ENCODE measurements around the gene TMEM150C. TPM values are rescaled to one million over a fixed set of nuclear protein-coding genes. Genes with fewer than 3 reads are reported as not detected.
"Not testable (repeated sequence)": the region's sequence is repeated elsewhere in the genome, so short reads cannot be mapped to it uniquely, and the experiment has no call there.

The TMEM150C gene
- total RNA-seq, 1 donor from 2014 or later = 0.95 TPM

DNA sequence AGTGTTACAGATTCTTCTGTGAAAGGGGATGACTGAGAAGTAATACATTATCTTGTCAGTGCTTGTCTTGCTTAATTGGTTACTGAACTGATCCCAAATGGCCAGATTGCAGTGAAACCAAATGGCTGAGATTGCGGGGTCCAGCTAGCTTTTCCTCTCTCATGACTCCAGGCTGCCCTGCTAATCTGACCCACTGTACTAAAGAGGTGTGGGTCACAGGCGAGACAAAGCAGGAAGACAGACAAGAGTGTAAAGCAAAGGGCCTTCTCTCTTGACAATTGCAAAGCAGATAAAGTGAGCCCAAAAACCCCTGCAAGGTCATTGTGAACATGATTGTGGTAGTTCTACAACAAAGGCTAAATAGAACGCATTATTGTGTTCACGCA, 2.1 kb downstream of the TMEM150C start:
- no peak overlapping the region for H2AFZ ChIP-seq (ENCODE audit: low read depth, low read length)
- peaks cover 29% of the 10 kb centered on the region for H3K27me3 Mint-ChIP-seq (ENCODE audit: low read depth, unreplicated experiment)
- no peak overlapping the region for H3K27ac Mint-ChIP-seq (ENCODE audit: unreplicated experiment)
- TF ChIP-seq, protein P1, sequence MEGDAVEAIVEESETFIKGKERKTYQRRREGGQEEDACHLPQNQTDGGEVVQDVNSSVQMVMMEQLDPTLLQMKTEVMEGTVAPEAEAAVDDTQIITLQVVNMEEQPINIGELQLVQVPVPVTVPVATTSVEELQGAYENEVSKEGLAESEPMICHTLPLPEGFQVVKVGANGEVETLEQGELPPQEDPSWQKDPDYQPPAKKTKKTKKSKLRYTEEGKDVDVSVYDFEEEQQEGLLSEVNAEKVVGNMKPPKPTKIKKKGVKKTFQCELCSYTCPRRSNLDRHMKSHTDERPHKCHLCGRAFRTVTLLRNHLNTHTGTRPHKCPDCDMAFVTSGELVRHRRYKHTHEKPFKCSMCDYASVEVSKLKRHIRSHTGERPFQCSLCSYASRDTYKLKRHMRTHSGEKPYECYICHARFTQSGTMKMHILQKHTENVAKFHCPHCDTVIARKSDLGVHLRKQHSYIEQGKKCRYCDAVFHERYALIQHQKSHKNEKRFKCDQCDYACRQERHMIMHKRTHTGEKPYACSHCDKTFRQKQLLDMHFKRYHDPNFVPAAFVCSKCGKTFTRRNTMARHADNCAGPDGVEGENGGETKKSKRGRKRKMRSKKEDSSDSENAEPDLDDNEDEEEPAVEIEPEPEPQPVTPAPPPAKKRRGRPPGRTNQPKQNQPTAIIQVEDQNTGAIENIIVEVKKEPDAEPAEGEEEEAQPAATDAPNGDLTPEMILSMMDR (IDR thresholded peaks at IDR 0.05; ENCODE audit: insufficient read depth, low read depth, low read length) = no peak
- no peak for TF ChIP-seq EZH2 (IDR thresholded peaks at IDR 0.05; ENCODE audit: insufficient read depth, low read length)
- no peak overlapping the region for H3K9ac ChIP-seq (ENCODE audit: low read length)
- no peaks in the 10 kb centered on the region for H3K4me1 ChIP-seq (ENCODE audit: insufficient read depth, low read length)
- no peak overlapping the region for H3K27ac ChIP-seq (ENCODE audit: low read depth, low read length)
- FAIRE-seq = no peak
- H3K4me3 Mint-ChIP-seq (ENCODE audit: unreplicated experiment) = no peak overlapping the region
- DNase-seq (ENCODE audit: low read depth) = no peak
- no peaks in the 10 kb centered on the region for H3K9me3 ChIP-seq (ENCODE audit: insufficient read depth, low read depth, low read length)
- no peaks in the 10 kb centered on the region for H3K36me3 Mint-ChIP-seq (ENCODE audit: low read depth, unreplicated experiment)
- H3K36me3 ChIP-seq (ENCODE audit: insufficient read depth, low read length) = no peaks in the 10 kb centered on the region
- peaks cover 13% of the 10 kb centered on the region for H3K27me3 ChIP-seq (ENCODE audit: insufficient read depth, low read length)
- no peaks in the 10 kb centered on the region for H4K20me1 ChIP-seq (ENCODE audit: insufficient read depth, low read length)
- no peaks in the 10 kb centered on the region for H3K9me3 Mint-ChIP-seq (ENCODE audit: unreplicated experiment)
- no peak overlapping the region for H3K4me3 ChIP-seq (ENCODE audit: insufficient read depth, low read depth, low read length)
- H3K79me2 ChIP-seq (ENCODE audit: insufficient read depth, low read length) = no peaks in the 10 kb centered on the region
- peaks cover 2% of the 10 kb centered on the region for H3K4me1 Mint-ChIP-seq (ENCODE audit: low read depth, unreplicated experiment)
- no peak overlapping the region for H3K4me2 ChIP-seq (ENCODE audit: low read length)

DNA sequence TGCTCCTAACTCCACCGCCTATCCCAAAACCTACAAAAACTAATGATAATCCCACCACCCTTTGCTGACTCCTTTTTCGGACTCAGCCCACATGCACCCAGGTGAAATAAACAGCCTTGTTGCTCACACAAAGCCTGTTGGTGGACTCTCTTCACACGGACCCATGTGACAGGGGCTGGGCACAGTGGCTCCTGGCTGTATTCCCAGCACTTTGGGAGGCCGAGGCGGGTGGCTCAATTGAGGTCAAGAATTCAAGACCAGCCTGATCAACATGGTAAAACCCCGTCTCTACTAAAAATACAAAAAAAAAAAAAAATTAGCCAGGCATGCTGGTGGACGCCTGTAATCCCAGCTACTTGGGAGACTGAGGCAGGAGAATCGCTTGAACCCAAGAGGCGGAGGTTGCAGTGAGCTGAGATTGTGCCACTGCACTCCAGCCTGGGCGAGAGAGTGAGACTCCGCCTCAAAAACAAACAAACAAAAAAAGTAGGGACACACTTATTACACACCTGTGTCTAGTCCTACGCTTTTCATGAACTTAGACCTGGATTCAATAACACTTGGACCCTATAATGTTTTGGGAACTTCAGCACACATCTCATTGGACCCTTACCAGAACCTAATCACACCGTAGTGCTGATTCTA, 2.6 kb downstream of the TMEM150C start:
- DNase-seq (ENCODE audit: low read depth); FAIRE-seq; H3K4me3 ChIP-seq (ENCODE audit: insufficient read depth, low read depth, low read length); H3K4me2 ChIP-seq (ENCODE audit: low read length); H3K36me3 Mint-ChIP-seq (ENCODE audit: low read depth, unreplicated experiment); H2AFZ ChIP-seq (ENCODE audit: low read depth, low read length); H3K4me1 ChIP-seq (ENCODE audit: insufficient read depth, low read length); H3K9me3 Mint-ChIP-seq (ENCODE audit: unreplicated experiment); H3K27ac Mint-ChIP-seq (ENCODE audit: unreplicated experiment); H3K9ac ChIP-seq (ENCODE audit: low read length); H3K9me3 ChIP-seq (ENCODE audit: insufficient read depth, low read depth, low read length); H3K79me2 ChIP-seq (ENCODE audit: insufficient read depth, low read length); H4K20me1 ChIP-seq (ENCODE audit: insufficient read depth, low read length); H3K27ac ChIP-seq (ENCODE audit: low read depth, low read length); H3K4me3 Mint-ChIP-seq (ENCODE audit: unreplicated experiment); H3K4me1 Mint-ChIP-seq (ENCODE audit: low read depth, unreplicated experiment); H3K36me3 ChIP-seq (ENCODE audit: insufficient read depth, low read length): not testable (repeated sequence)
- peaks cover 13% of the 10 kb centered on the region for H3K27me3 ChIP-seq (ENCODE audit: insufficient read depth, low read length)
- H3K27me3 Mint-ChIP-seq (ENCODE audit: low read depth, unreplicated experiment) = peaks cover 29% of the 10 kb centered on the region

DNA sequence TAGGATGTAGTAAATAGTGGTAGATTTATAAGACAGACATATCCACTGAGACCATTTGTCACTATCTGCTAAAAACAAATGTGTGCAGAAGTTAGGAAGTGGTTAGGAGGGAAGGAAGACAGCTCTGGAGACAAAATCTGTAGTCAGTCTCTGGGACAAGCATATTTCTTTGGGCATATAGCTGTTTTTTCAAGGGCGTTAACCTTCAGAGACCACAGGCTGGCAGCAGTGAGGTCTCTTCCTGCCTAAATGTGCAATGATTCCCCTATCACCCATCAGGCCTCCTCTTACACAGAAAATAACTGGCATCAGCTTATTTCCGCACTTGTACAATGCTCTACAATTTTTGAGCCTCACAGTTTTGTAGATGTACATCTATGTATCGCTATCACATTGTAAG, 6.5 kb downstream of the TMEM150C start:
- Histone ChIP-seq H2AFZ (ENCODE audit: low read depth, low read length) (no peak overlapping the region), H3K4me2 (ENCODE audit: low read length) (no peak overlapping the region), H3K27ac (ENCODE audit: low read depth, low read length) (no peak overlapping the region), H3K4me3 (ENCODE audit: insufficient read depth, low read depth, low read length) (no peak overlapping the region), H3K4me1 (ENCODE audit: insufficient read depth, low read length) (no peaks in the 10 kb centered on the region), H3K79me2 (ENCODE audit: insufficient read depth, low read length) (no peaks in the 10 kb centered on the region), H3K9me3 (ENCODE audit: insufficient read depth, low read depth, low read length) (no peaks in the 10 kb centered on the region), H3K27me3 (ENCODE audit: insufficient read depth, low read length) (peaks cover 4% of the 10 kb centered on the region), H4K20me1 (ENCODE audit: insufficient read depth, low read length) (no peaks in the 10 kb centered on the region), H3K36me3 (ENCODE audit: insufficient read depth, low read length) (no peaks in the 10 kb centered on the region), H3K9ac (ENCODE audit: low read length) (no peak overlapping the region)
- Mint-ChIP-seq H3K36me3 (ENCODE audit: low read depth, unreplicated experiment) (no peaks in the 10 kb centered on the region), H3K27ac (ENCODE audit: unreplicated experiment) (no peak overlapping the region), H3K4me3 (ENCODE audit: unreplicated experiment) (no peak overlapping the region), H3K27me3 (ENCODE audit: low read depth, unreplicated experiment) (peaks cover 12% of the 10 kb centered on the region), H3K4me1 (ENCODE audit: low read depth, unreplicated experiment) (no peaks in the 10 kb centered on the region), H3K9me3 (ENCODE audit: unreplicated experiment) (no peaks in the 10 kb centered on the region)
- DNase-seq (ENCODE audit: low read depth) = no peak
- FAIRE-seq = no peak
- no peak for TF ChIP-seq EZH2 (IDR thresholded peaks at IDR 0.05; ENCODE audit: insufficient read depth, low read length)
- TF ChIP-seq, protein P1 (IDR thresholded peaks at IDR 0.05; ENCODE audit: insufficient read depth, low read depth, low read length) = no peak
